HEK293 (cell line): ENCODE results near the gene SLC49A3.

ENCODE experiments used
- BCL11A ChIP-seq: fragments of 450-650 bp; formaldehyde crosslinking; IDR thresholded peaks from 2 replicates; pipeline ENCODE4 v1.5.1; 2016; ENCODE audit warnings: low read depth, missing biosample characterization, missing genetic modification characterization
- HOXC10 ChIP-seq: sonication (generic); formaldehyde crosslinking; IDR thresholded peaks from 2 replicates; pipeline ENCODE4 v1.8.1; 2023; ENCODE audit warnings: mild to moderate bottlenecking, missing genetic modification reagents
- KLF10 ChIP-seq: fragments of 450-650 bp; IDR thresholded peaks from 2 replicates; pipeline ENCODE4 v1.5.1; 2018; ENCODE audit warnings: missing biosample characterization, mild to moderate bottlenecking, missing genetic modification characterization
- MZF1 ChIP-seq: fragments of 450-650 bp; formaldehyde crosslinking; IDR thresholded peaks from 2 replicates; pipeline ENCODE4 v1.5.1; 2017; ENCODE audit warnings: missing biosample characterization, missing genetic modification characterization, borderline replicate concordance
- OSR2 ChIP-seq: fragments of 450-650 bp; formaldehyde crosslinking; IDR thresholded peaks from 2 replicates; pipeline ENCODE4 v1.5.1; 2016; ENCODE audit warnings: missing biosample characterization, missing genetic modification characterization
- SP7 ChIP-seq: fragments of 450-650 bp; formaldehyde crosslinking; IDR thresholded peaks from 2 replicates; pipeline ENCODE4 v1.5.1; 2016; ENCODE audit warnings: missing biosample characterization, missing genetic modification characterization
- ZBTB21 ChIP-seq: fragments of 450-650 bp; formaldehyde crosslinking; IDR thresholded peaks from 2 replicates; pipeline ENCODE4 v1.5.1; 2017; ENCODE audit warnings: missing biosample characterization, missing genetic modification characterization
- ZIC2 ChIP-seq: fragments of 450-650 bp; formaldehyde crosslinking; IDR thresholded peaks from 2 replicates; pipeline ENCODE4 v1.5.1; 2016; ENCODE audit warnings: missing biosample characterization, missing genetic modification characterization
- ZNF138 ChIP-seq: fragments of 450-650 bp; formaldehyde crosslinking; IDR thresholded peaks from 2 replicates; pipeline ENCODE4 v1.5.1; 2016; ENCODE audit warnings: missing biosample characterization, missing genetic modification characterization, borderline replicate concordance
- ZNF311 ChIP-seq: fragments of 450-650 bp; formaldehyde crosslinking; IDR thresholded peaks from 2 replicates; pipeline ENCODE4 v1.5.1; 2017; ENCODE audit warnings: missing biosample characterization, missing genetic modification characterization, borderline replicate concordance
- ZNF324 ChIP-seq: fragments of 450-650 bp; formaldehyde crosslinking; IDR thresholded peaks from 2 replicates; pipeline ENCODE4 v1.5.1; 2016; ENCODE audit warnings: missing biosample characterization, missing genetic modification characterization
- ZNF335 ChIP-seq: fragments of 450-650 bp; formaldehyde crosslinking; conservative IDR thresholded peaks from 2 replicates; pipeline ENCODE4 v1.5.1; 2016; ENCODE audit warnings: missing biosample characterization, missing genetic modification characterization
- ZNF391 ChIP-seq: fragments of 450-650 bp; formaldehyde crosslinking; IDR thresholded peaks from 2 replicates; pipeline ENCODE4 v1.5.1; 2016; ENCODE audit warnings: low read depth, missing biosample characterization, missing genetic modification characterization, borderline replicate concordance
- ZNF544 ChIP-seq: fragments of 450-650 bp; formaldehyde crosslinking; IDR thresholded peaks from 2 replicates; pipeline ENCODE4 v1.5.0; 2017; ENCODE audit warnings: missing biosample characterization, missing genetic modification characterization
- ZNF571 ChIP-seq: fragments of 450-650 bp; formaldehyde crosslinking; IDR thresholded peaks from 2 replicates; pipeline ENCODE4 v1.5.0; 2017; ENCODE audit warnings: missing biosample characterization, missing genetic modification characterization
- ZNF624 ChIP-seq: fragments of 450-650 bp; formaldehyde crosslinking; IDR thresholded peaks from 2 replicates; pipeline ENCODE4 v1.5.1; 2017; ENCODE audit warnings: missing biosample characterization, missing genetic modification characterization
- ZNF626 ChIP-seq: fragments of 450-650 bp; sonication (Bioruptor Pico); formaldehyde crosslinking; IDR thresholded peaks from 2 replicates; pipeline ENCODE4 v1.5.1; 2018; ENCODE audit warnings: missing biosample characterization, missing genetic modification characterization, inconsistent platforms
- ZNF629 ChIP-seq: fragments of 450-650 bp; formaldehyde crosslinking; IDR thresholded peaks from 2 replicates; pipeline ENCODE4 v1.5.1; 2017; ENCODE audit warnings: missing biosample characterization, missing genetic modification characterization
- ZNF843 ChIP-seq: fragments of 450-650 bp; formaldehyde crosslinking; IDR thresholded peaks from 2 replicates; pipeline ENCODE4 v1.5.1; 2016; ENCODE audit warnings: missing biosample characterization, missing genetic modification characterization
- TF ChIP-seq, protein P1 (sequence below): fragments of 450-650 bp; formaldehyde crosslinking; IDR thresholded peaks from 2 replicates; pipeline ENCODE4 v1.5.1; 2016; ENCODE audit warnings: missing biosample characterization, missing genetic modification characterization
- TF ChIP-seq, protein P2 (sequence below): fragments of 450-650 bp; formaldehyde crosslinking; IDR thresholded peaks from 2 replicates; pipeline ENCODE4 v1.5.1; 2016; ENCODE audit warnings: missing biosample characterization, missing genetic modification characterization
- TF ChIP-seq, protein P3 (sequence below): fragments of 450-650 bp; formaldehyde crosslinking; IDR thresholded peaks from 2 replicates; pipeline ENCODE4 v1.5.1; 2017; ENCODE audit warnings: missing biosample characterization, missing genetic modification characterization
- TF ChIP-seq, protein P4 (sequence below): fragments of 450-650 bp; formaldehyde crosslinking; IDR thresholded peaks from 2 replicates; pipeline ENCODE4 v1.5.1; 2016; ENCODE audit warnings: missing biosample characterization, missing genetic modification characterization
- TF ChIP-seq, protein P5 (sequence below): fragments of 450-650 bp; formaldehyde crosslinking; conservative IDR thresholded peaks from 2 replicates; pipeline ENCODE4 v1.5.1; 2016; ENCODE audit warnings: low read depth, missing biosample characterization, missing genetic modification characterization
- TF ChIP-seq, protein P6 (sequence below): fragments of 450-650 bp; formaldehyde crosslinking; IDR thresholded peaks from 2 replicates; pipeline ENCODE4 v1.5.1; 2016; ENCODE audit warnings: missing biosample characterization, missing genetic modification characterization
- TF ChIP-seq, protein P7 (sequence below): fragments of 450-650 bp; formaldehyde crosslinking; IDR thresholded peaks from 2 replicates; pipeline ENCODE4 v1.5.1; 2016; ENCODE audit warnings: missing biosample characterization, missing genetic modification characterization

Gene SLC49A3

DNA sequence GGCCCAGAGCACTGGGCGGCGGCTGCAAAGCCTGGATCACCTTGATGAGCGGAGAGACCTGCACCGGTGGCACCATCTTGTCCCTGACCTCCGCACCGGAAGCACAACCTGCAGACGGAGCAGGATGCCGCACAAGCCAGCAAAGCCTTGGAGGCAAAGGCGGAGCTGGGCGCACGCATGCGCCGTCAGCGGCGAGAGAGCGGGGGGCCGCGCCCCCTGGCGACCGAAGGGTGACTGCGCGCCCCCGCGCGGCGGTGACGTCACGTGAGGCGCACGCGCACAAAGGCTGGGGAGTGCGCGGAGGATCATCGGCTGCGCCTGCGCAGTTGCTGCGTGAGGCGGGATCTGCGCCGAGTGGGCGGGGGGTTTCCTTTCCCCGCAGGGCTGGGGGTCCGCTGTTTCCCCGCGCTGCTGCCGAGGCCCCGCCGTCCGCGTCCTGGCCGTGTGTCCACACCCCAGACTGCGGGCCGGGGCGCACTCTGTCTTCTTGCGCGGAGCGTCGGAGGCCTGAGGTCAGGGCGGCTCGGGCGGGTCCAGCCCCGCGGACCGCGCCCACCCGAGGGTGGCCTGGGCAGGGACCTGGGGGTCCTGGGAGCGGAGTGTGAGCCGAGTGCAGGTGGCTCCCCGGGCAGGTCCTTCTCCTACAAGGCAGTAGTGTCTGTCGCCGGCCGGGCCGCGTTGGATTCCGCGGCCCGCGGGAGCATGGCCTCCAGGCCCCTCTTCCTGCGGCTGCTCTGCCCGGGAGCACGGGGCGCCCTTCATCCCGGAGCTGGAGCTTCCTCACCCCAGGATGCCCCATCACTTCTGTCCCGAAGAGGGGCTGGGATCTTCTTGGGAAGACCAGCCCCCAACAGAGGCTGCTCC, 14.5 kb downstream of the SLC49A3 start, which contains the start of the genes ATP5ME and MYL5 (continued):
- TF ChIP-seq ZNF624 (tag by site-specific recombination): no peak
- 0 out of 2 replicates have a peak, but pooled peaks have one; percentile 30 for TF ChIP-seq SP7 (tag by site-specific recombination)
- no peak for TF ChIP-seq OSR2 (tag by site-specific recombination)
- TF ChIP-seq, protein P1, sequence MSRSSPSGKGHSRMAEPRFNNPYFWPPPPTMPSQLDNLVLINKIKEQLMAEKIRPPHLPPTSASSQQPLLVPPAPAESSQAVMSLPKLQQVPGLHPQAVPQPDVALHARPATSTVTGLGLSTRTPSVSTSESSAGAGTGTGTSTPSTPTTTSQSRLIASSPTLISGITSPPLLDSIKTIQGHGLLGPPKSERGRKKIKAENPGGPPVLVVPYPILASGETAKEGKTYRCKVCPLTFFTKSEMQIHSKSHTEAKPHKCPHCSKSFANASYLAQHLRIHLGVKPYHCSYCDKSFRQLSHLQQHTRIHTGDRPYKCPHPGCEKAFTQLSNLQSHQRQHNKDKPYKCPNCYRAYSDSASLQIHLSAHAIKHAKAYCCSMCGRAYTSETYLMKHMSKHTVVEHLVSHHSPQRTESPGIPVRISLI (tag by site-specific recombination): no peak
- 0 out of 2 replicates have a peak, but pooled peaks have one; percentile 20 for TF ChIP-seq ZNF843 (tag by site-specific recombination)
- TF ChIP-seq ZIC2 (tag by site-specific recombination): peak; percentile 62; the same call in 1 of the 2 replicates
- no peak for TF ChIP-seq ZNF391 (tag by site-specific recombination)
- TF ChIP-seq HOXC10 (CRISPR knock-in tag): no peak
- peak; percentile 94 for TF ChIP-seq ZNF629 (tag by site-specific recombination)
- no peak for TF ChIP-seq ZNF324 (tag by site-specific recombination)
- TF ChIP-seq, protein P2, sequence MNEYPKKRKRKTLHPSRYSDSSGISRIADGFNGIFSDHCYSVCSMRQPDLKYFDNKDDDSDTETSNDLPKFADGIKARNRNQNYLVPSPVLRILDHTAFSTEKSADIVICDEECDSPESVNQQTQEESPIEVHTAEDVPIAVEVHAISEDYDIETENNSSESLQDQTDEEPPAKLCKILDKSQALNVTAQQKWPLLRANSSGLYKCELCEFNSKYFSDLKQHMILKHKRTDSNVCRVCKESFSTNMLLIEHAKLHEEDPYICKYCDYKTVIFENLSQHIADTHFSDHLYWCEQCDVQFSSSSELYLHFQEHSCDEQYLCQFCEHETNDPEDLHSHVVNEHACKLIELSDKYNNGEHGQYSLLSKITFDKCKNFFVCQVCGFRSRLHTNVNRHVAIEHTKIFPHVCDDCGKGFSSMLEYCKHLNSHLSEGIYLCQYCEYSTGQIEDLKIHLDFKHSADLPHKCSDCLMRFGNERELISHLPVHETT (tag by site-specific recombination): no peak
- no peak for TF ChIP-seq ZNF571 (tag by site-specific recombination)
- TF ChIP-seq, protein P3, sequence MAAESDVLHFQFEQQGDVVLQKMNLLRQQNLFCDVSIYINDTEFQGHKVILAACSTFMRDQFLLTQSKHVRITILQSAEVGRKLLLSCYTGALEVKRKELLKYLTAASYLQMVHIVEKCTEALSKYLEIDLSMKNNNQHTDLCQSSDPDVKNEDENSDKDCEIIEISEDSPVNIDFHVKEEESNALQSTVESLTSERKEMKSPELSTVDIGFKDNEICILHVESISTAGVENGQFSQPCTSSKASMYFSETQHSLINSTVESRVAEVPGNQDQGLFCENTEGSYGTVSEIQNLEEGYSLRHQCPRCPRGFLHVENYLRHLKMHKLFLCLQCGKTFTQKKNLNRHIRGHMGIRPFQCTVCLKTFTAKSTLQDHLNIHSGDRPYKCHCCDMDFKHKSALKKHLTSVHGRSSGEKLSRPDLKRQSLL (tag by site-specific recombination): no peak
- TF ChIP-seq ZBTB21 (tag by site-specific recombination): peak; percentile 70; the same call in 1 of the 2 replicates
- TF ChIP-seq KLF10: peak; percentile 41; the same call in 1 of the 2 replicates
- TF ChIP-seq MZF1: no peak
- TF ChIP-seq, protein P4, sequence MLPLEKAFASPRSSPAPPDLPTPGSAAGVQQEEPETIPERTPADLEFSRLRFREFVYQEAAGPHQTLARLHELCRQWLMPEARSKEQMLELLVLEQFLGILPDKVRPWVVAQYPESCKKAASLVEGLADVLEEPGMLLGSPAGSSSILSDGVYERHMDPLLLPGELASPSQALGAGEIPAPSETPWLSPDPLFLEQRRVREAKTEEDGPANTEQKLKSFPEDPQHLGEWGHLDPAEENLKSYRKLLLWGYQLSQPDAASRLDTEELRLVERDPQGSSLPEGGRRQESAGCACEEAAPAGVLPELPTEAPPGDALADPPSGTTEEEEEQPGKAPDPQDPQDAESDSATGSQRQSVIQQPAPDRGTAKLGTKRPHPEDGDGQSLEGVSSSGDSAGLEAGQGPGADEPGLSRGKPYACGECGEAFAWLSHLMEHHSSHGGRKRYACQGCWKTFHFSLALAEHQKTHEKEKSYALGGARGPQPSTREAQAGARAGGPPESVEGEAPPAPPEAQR (tag by site-specific recombination): no peak
- TF ChIP-seq, protein P5, sequence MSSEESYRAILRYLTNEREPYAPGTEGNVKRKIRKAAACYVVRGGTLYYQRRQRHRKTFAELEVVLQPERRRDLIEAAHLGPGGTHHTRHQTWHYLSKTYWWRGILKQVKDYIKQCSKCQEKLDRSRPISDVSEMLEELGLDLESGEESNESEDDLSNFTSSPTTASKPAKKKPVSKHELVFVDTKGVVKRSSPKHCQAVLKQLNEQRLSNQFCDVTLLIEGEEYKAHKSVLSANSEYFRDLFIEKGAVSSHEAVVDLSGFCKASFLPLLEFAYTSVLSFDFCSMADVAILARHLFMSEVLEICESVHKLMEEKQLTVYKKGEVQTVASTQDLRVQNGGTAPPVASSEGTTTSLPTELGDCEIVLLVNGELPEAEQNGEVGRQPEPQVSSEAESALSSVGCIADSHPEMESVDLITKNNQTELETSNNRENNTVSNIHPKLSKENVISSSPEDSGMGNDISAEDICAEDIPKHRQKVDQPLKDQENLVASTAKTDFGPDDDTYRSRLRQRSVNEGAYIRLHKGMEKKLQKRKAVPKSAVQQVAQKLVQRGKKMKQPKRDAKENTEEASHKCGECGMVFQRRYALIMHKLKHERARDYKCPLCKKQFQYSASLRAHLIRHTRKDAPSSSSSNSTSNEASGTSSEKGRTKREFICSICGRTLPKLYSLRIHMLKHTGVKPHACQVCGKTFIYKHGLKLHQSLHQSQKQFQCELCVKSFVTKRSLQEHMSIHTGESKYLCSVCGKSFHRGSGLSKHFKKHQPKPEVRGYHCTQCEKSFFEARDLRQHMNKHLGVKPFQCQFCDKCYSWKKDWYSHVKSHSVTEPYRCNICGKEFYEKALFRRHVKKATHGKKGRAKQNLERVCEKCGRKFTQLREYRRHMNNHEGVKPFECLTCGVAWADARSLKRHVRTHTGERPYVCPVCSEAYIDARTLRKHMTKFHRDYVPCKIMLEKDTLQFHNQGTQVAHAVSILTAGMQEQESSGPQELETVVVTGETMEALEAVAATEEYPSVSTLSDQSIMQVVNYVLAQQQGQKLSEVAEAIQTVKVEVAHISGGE (tag by site-specific recombination): peak; percentile 85
- TF ChIP-seq, protein P6, sequence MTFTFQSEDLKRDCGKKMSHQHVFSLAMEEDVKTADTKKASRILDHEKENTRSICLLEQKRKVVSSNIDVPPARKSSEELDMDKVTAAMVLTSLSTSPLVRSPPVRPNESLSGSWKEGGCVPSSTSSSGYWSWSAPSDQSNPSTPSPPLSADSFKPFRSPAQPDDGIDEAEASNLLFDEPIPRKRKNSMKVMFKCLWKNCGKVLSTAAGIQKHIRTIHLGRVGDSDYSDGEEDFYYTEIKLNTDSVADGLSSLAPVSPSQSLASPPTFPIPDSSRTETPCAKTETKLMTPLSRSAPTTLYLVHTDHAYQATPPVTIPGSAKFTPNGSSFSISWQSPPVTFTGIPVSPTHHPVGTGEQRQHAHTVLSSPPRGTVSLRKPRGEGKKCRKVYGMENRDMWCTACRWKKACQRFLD (tag by site-specific recombination): no peak
- no peak for TF ChIP-seq BCL11A (tag by site-specific recombination)
- TF ChIP-seq ZNF138 (tag by site-specific recombination): no peak
- no peak for TF ChIP-seq ZNF544
- TF ChIP-seq, protein P7, sequence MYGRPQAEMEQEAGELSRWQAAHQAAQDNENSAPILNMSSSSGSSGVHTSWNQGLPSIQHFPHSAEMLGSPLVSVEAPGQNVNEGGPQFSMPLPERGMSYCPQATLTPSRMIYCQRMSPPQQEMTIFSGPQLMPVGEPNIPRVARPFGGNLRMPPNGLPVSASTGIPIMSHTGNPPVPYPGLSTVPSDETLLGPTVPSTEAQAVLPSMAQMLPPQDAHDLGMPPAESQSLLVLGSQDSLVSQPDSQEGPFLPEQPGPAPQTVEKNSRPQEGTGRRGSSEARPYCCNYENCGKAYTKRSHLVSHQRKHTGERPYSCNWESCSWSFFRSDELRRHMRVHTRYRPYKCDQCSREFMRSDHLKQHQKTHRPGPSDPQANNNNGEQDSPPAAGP: no peak
- no peak for TF ChIP-seq ZNF311
- TF ChIP-seq ZNF626 (tag by site-specific recombination): no peak
- TF ChIP-seq ZNF335 (tag by site-specific recombination): no peak; the same call in 1 of the 2 replicates
- TF ChIP-seq, all 188 proteins: peak for 35
